ENCODE results near the gene STOML2. TPM values are rescaled to one million over a fixed set of nuclear protein-coding genes. Genes with fewer than 3 reads are reported as not detected.

STOML2 gene
- total RNA-seq, 1 donor from 2014 or later = 83.1 TPM

DNA sequence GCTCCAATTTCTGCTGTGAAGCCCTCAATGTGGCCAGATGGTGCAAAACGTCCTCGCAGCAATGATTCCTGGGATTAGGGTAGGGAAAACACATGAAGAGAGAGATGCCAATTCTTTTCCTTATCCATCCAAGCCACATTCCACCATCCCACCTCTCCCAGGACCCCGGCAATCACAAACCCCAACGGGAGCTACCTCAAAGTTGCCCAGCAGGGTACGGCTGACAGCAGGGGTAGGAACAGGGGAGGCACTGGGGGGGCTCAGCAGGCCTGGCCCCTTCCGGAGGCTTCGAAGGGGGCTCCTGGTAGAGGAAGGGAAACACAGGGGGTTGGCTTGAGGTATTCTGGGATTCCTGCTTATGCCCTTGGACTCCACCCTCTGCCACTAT, 3.4 kb upstream of the STOML2 start:
- Histone ChIP-seq H3K9me3 (ENCODE audit: insufficient read depth, low read depth, low read length) (no peaks in the 10 kb centered on the region), H3K36me3 (ENCODE audit: insufficient read depth, low read length) (peaks cover 32% of the 10 kb centered on the region), H3K4me2 (ENCODE audit: low read length) (no peak overlapping the region), H2AFZ (ENCODE audit: low read depth, low read length) (no peak overlapping the region), H3K79me2 (ENCODE audit: insufficient read depth, low read length) (peaks cover 58% of the 10 kb centered on the region), H3K4me1 (ENCODE audit: insufficient read depth, low read length) (peaks cover 35% of the 10 kb centered on the region), H3K9ac (ENCODE audit: low read length) (no peak overlapping the region), H3K27me3 (ENCODE audit: insufficient read depth, low read length) (no peaks in the 10 kb centered on the region), H3K27ac (ENCODE audit: low read depth, low read length) (no peak overlapping the region), H4K20me1 (ENCODE audit: insufficient read depth, low read length) (peaks cover 36% of the 10 kb centered on the region), H3K4me3 (ENCODE audit: insufficient read depth, low read depth, low read length) (no peak overlapping the region)
- Mint-ChIP-seq H3K36me3 (ENCODE audit: low read depth, unreplicated experiment) (peaks cover 14% of the 10 kb centered on the region), H3K27ac (ENCODE audit: unreplicated experiment) (no peak overlapping the region), H3K9me3 (ENCODE audit: unreplicated experiment) (no peaks in the 10 kb centered on the region), H3K4me3 (ENCODE audit: unreplicated experiment) (no peak overlapping the region), H3K27me3 (ENCODE audit: low read depth, unreplicated experiment) (no peaks in the 10 kb centered on the region), H3K4me1 (ENCODE audit: low read depth, unreplicated experiment) (peaks cover 33% of the 10 kb centered on the region)
- TF ChIP-seq, protein P1, sequence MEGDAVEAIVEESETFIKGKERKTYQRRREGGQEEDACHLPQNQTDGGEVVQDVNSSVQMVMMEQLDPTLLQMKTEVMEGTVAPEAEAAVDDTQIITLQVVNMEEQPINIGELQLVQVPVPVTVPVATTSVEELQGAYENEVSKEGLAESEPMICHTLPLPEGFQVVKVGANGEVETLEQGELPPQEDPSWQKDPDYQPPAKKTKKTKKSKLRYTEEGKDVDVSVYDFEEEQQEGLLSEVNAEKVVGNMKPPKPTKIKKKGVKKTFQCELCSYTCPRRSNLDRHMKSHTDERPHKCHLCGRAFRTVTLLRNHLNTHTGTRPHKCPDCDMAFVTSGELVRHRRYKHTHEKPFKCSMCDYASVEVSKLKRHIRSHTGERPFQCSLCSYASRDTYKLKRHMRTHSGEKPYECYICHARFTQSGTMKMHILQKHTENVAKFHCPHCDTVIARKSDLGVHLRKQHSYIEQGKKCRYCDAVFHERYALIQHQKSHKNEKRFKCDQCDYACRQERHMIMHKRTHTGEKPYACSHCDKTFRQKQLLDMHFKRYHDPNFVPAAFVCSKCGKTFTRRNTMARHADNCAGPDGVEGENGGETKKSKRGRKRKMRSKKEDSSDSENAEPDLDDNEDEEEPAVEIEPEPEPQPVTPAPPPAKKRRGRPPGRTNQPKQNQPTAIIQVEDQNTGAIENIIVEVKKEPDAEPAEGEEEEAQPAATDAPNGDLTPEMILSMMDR (IDR thresholded peaks at IDR 0.05; ENCODE audit: insufficient read depth, low read depth, low read length) = no peak
- no peak for TF ChIP-seq EZH2 (IDR thresholded peaks at IDR 0.05; ENCODE audit: insufficient read depth, low read length)
- no peak for DNase-seq (ENCODE audit: low read depth)
- FAIRE-seq = no peak

DNA sequence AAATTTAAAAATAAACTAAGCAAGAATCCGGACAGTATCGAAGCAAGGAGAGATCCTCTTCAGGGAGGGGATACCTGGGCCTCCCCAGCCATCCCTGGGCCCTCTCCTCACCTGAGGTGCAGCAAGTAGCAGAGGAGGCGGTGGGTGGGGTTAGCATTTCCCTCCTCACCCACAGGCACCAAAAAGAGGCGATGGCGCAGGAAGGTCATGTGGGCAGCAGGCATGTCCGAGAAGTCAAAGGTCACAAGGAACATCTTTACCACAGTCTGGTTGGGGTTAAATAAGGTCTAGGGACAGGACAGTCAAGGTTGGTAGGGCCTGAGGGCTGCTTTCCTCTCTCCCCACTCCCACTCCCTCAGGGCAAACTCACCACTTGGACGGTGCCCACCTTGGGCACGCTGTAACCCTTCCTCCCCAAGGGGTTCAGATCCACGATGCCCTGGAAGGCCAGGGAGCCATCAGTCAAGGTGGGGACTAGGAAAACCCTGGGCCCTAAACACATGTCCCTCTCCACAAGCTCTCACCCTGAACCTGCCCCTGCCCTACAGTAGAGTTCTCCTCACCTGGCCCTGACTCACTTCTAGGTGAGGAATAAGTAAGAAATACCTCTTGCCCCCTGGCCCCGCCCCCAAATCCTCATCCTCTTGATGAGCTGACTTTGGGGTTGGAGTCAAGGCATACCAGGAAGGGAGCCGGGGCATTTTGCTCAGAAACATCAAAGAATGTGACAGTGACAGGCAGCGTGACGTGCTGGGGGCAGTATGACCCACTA, 2.8 kb upstream of the STOML2 start:
- Histone ChIP-seq H3K9me3 (ENCODE audit: insufficient read depth, low read depth, low read length) (no peaks in the 10 kb centered on the region), H4K20me1 (ENCODE audit: insufficient read depth, low read length) (peaks cover 35% of the 10 kb centered on the region), H3K4me3 (ENCODE audit: insufficient read depth, low read depth, low read length) (no peak overlapping the region), H3K27me3 (ENCODE audit: insufficient read depth, low read length) (no peaks in the 10 kb centered on the region), H3K27ac (ENCODE audit: low read depth, low read length) (no peak overlapping the region), H3K9ac (ENCODE audit: low read length) (no peak overlapping the region), H3K4me2 (ENCODE audit: low read length) (no peak overlapping the region), H3K4me1 (ENCODE audit: insufficient read depth, low read length) (peaks cover 32% of the 10 kb centered on the region), H3K79me2 (ENCODE audit: insufficient read depth, low read length) (peaks cover 58% of the 10 kb centered on the region), H3K36me3 (ENCODE audit: insufficient read depth, low read length) (peaks cover 33% of the 10 kb centered on the region), H2AFZ (ENCODE audit: low read depth, low read length) (no peak overlapping the region)
- peaks cover 18% of the 10 kb centered on the region for H3K36me3 Mint-ChIP-seq (ENCODE audit: low read depth, unreplicated experiment)
- no peak overlapping the region for H3K27ac Mint-ChIP-seq (ENCODE audit: unreplicated experiment)
- peak overlapping the region; percentile 45 for H3K4me3 Mint-ChIP-seq (ENCODE audit: unreplicated experiment)
- no peaks in the 10 kb centered on the region for H3K27me3 Mint-ChIP-seq (ENCODE audit: low read depth, unreplicated experiment)
- DNase-seq (ENCODE audit: low read depth) (no peak), FAIRE-seq (no peak)
- no peaks in the 10 kb centered on the region for H3K9me3 Mint-ChIP-seq (ENCODE audit: unreplicated experiment)
- H3K4me1 Mint-ChIP-seq (ENCODE audit: low read depth, unreplicated experiment) = peaks cover 33% of the 10 kb centered on the region
- TF ChIP-seq EZH2 (IDR thresholded peaks at IDR 0.05; ENCODE audit: insufficient read depth, low read length) = no peak
- TF ChIP-seq, protein P1 (IDR thresholded peaks at IDR 0.05; ENCODE audit: insufficient read depth, low read depth, low read length) = no peak

DNA sequence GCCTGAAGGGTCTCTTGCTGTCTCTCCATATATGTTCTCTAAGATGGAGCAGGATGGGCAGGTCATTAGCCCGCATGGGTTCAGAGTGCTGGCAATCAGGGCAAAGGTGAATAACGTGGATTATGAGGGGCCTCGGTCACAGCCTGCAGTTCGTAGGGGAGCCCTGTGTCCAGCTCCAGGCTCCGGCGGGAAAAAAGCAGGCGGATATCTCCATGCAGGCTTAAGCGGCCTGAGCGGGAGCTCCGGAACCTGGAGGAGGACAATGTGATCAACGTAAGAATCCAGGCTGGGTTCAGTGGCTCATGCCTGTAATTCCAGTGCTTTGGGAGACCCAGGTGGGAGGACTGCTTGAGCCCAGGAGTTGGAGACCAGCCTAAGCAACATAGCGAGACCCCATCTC, 2.2 kb upstream of the STOML2 start:
- Histone ChIP-seq H3K4me1 (ENCODE audit: insufficient read depth, low read length) (peaks cover 26% of the 10 kb centered on the region), H3K9ac (ENCODE audit: low read length) (no peak overlapping the region), H3K27me3 (ENCODE audit: insufficient read depth, low read length) (no peaks in the 10 kb centered on the region), H3K4me3 (ENCODE audit: insufficient read depth, low read depth, low read length) (no peak overlapping the region), H3K27ac (ENCODE audit: low read depth, low read length) (no peak overlapping the region), H3K4me2 (ENCODE audit: low read length) (no peak overlapping the region), H3K9me3 (ENCODE audit: insufficient read depth, low read depth, low read length) (no peaks in the 10 kb centered on the region), H3K36me3 (ENCODE audit: insufficient read depth, low read length) (peaks cover 39% of the 10 kb centered on the region), H3K79me2 (ENCODE audit: insufficient read depth, low read length) (peaks cover 53% of the 10 kb centered on the region), H2AFZ (ENCODE audit: low read depth, low read length) (no peak overlapping the region), H4K20me1 (ENCODE audit: insufficient read depth, low read length) (peaks cover 28% of the 10 kb centered on the region)
- Mint-ChIP-seq H3K27ac (ENCODE audit: unreplicated experiment) (peak overlapping the region; percentile 41), H3K27me3 (ENCODE audit: low read depth, unreplicated experiment) (no peaks in the 10 kb centered on the region), H3K4me3 (ENCODE audit: unreplicated experiment) (no peak overlapping the region), H3K9me3 (ENCODE audit: unreplicated experiment) (no peaks in the 10 kb centered on the region), H3K4me1 (ENCODE audit: low read depth, unreplicated experiment) (peaks cover 31% of the 10 kb centered on the region), H3K36me3 (ENCODE audit: low read depth, unreplicated experiment) (peaks cover 22% of the 10 kb centered on the region)
- no peak for FAIRE-seq
- DNase-seq (ENCODE audit: low read depth) = no peak
- no peak for TF ChIP-seq EZH2 (IDR thresholded peaks at IDR 0.05; ENCODE audit: insufficient read depth, low read length)
- TF ChIP-seq, protein P1 (IDR thresholded peaks at IDR 0.05; ENCODE audit: insufficient read depth, low read depth, low read length) = no peak
